SK-N-MC (cell line): ENCODE results near the gene MRPS7.

Source experiments
- EZH2 ChIP-seq: fragments of 200-600 bp; sonication (generic); IDR thresholded peaks from one replicate; pipeline ENCODE4 v1.6.1; 2017; ENCODE audit warnings: antibody characterized with exemption
- POLR2AphosphoS5 ChIP-seq: IDR thresholded peaks from 2 replicates; pipeline ENCODE4 v1.6.1; 2012; ENCODE audit warnings: mild to moderate bottlenecking, low read depth, low read length, borderline replicate concordance

DNA sequence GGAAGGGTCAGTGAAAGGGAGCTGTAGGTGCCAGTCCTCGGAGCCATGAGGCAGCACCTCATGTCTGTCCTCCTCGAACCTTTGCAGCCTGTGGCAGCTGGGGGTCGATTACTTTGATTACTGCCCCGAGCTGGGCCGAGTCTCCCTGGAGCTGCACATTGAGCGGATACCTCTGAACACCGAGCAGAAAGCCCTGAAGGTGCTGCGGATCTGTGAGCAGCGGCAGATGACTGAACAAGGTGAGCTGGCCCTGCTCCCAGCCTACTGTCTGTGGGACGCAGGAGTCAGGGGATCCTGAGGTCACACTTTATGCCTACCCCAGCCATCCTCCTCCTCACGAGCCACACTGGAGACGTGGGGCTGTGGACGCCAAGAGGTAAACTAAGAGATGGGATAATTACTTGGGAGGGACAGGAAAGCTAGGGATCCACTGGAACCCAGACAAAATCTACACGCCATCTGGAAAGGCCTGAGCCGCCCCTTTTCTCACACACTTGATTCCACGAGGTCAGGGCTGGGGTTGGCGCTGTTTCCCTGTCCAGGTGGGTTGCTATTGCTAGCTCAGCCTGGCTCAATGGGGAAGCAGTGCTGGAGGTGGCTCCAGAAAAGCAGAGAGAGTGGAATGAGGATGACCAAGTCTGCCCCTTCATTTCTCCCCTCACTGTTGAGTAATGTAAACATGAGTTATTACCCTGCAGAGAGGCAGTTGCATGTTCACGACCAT is 29.8 kb upstream of the MRPS7 start:
- no peak for TF ChIP-seq EZH2
- TF ChIP-seq POLR2AphosphoS5, result no peak
